Bronchial epithelial cell (primary cell): Measurements from ENCODE around the gene PITHD1. TPM values are rescaled to one million over a fixed set of nuclear protein-coding genes. Genes with fewer than 3 reads are reported as not detected.
"Not testable (repeated sequence)": the region's sequence is repeated elsewhere in the genome, so short reads cannot be mapped to it uniquely, and the experiment has no call there.

Experiments used
- DNase-seq: peaks from one replicate; pipeline ENCODE4 v3.0.0-alpha.2; 2010; ENCODE audit warnings: low read depth
- FAIRE-seq: peaks from 2 replicates; lab custom pipeline; 2011; peaks lifted over from hg19 to GRCh38; lab: Jason Lieb, UNC
- H3K27me3 ChIP-seq: 2 replicates; pipeline ENCODE4 v1.5.1; 2011; ENCODE audit warnings: low read length; ENCODE audit not compliant: control insufficient read depth, insufficient read depth
- H3K36me3 ChIP-seq: 2 replicates; pipeline ENCODE4 v1.5.1; 2011; ENCODE audit warnings: low read length; ENCODE audit not compliant: control insufficient read depth, insufficient read depth
- H3K4me3 ChIP-seq: 2 replicates; pipeline ENCODE4 v1.5.1; 2011; ENCODE audit warnings: mild to moderate bottlenecking, low read depth, low read length, control low read depth
- CTCF ChIP-seq: IDR thresholded peaks from 2 replicates; pipeline ENCODE4 v1.5.1; 2011; ENCODE audit warnings: mild to moderate bottlenecking, moderate library complexity, low read length, control low read depth, inconsistent platforms; ENCODE audit not compliant: insufficient read depth, severe bottlenecking
- total RNA-seq: library from RNA; depleted of rRNA; stranded (reverse); fragments of >200 nt; gene quantifications from 2 replicates; pipeline ENCODE4 v1.2.1, GENCODE V29; 2014

Gene PITHD1
- total RNA-seq, 1 donor from 2014 or later, result 66.1 TPM

- Histone ChIP-seq H3K4me3 (peak overlapping the region; percentile 95), H3K27me3 (no peaks in the 10 kb centered on the region), H3K36me3 (peaks cover 29% of the 10 kb centered on the region)
- FAIRE-seq (peak; percentile 13), DNase-seq (peak; percentile 90)
- TF ChIP-seq CTCF, result no peak
These were observed 21.6 kb downstream of the PITHD1 start for GRCh38 chr1:23799570-23800399.

GRCh38 chr1:23800400-23801337 is 22.5 kb downstream of the PITHD1 start, which contains the start of gene GALE:
Gene GALE, minus strand, starts transcription at chr1:23800754. Its CDS starts 1,747 bp downstream, at chr1:23799007.
- no peak for TF ChIP-seq CTCF
- FAIRE-seq, result no peak
- Histone ChIP-seq H3K36me3 (peaks cover 31% of the 10 kb centered on the region), H3K27me3 (no peaks in the 10 kb centered on the region), H3K4me3 (peak within 1 kb of the TSS; percentile 95)
- DNase-seq, result peak; percentile 81

GRCh38 chr1:23801338-23801748 is 23.1 kb downstream of the PITHD1 start:
- DNase-seq (no peak), FAIRE-seq (no peak)
- no peak for TF ChIP-seq CTCF
- Histone ChIP-seq H3K4me3 (peak overlapping the region; percentile 95), H3K27me3 (no peaks in the 10 kb centered on the region), H3K36me3 (peaks cover 26% of the 10 kb centered on the region)

GRCh38 chr1:23801876-23802275 is 23.7 kb downstream of the PITHD1 start:
- Histone ChIP-seq H3K4me3 (no peak overlapping the region), H3K27me3 (no peaks in the 10 kb centered on the region), H3K36me3 (peaks cover 22% of the 10 kb centered on the region)
- no peak for TF ChIP-seq CTCF
- DNase-seq (no peak), FAIRE-seq (no peak)

GRCh38 chr1:23802809-23803342 is 24.7 kb downstream of the PITHD1 start:
- not testable (repeated sequence) for FAIRE-seq, DNase-seq, H3K4me3 ChIP-seq, H3K27me3 ChIP-seq
- H3K36me3 ChIP-seq, result peaks cover 17% of the 10 kb centered on the region
